DOHH2 (cell line): ENCODE data around the gene STX17.

ENCODE experiments used
- H3F3A ChIP-seq: fragments of 200-600 bp; sonication (generic), shearing (Covaris generic); 2 replicates; pipeline ENCODE4 v1.6.0; 2016; ENCODE audit warnings: antibody characterized with exemption, mild to moderate bottlenecking; ENCODE audit not compliant: control insufficient read depth, insufficient read depth
- H3K27ac ChIP-seq: fragments of 200-600 bp; sonication (generic); 2 replicates; pipeline ENCODE4 v1.5.1; 2014; ENCODE audit warnings: low read depth, mild to moderate bottlenecking, low read length, moderate library complexity
- H3K27me3 ChIP-seq: fragments of 200-600 bp; sonication (generic); 2 replicates; pipeline ENCODE4 v1.6.1; 2014; ENCODE audit warnings: mild to moderate bottlenecking, low read length, mixed read lengths; ENCODE audit not compliant: control insufficient read depth
- H3K36me3 ChIP-seq: fragments of 200-600 bp; sonication (generic); 2 replicates; pipeline ENCODE4 v1.6.1; 2014; ENCODE audit warnings: mild to moderate bottlenecking, low read length, moderate library complexity, mixed read lengths; ENCODE audit not compliant: control insufficient read depth
- H3K4me1 ChIP-seq: fragments of 200-600 bp; sonication (generic); 2 replicates; pipeline ENCODE4 v1.6.1; 2014; ENCODE audit warnings: mild to moderate bottlenecking, low read length, mixed read lengths; ENCODE audit not compliant: control insufficient read depth
- H3K4me2 ChIP-seq: fragments of 200-600 bp; sonication (generic); 2 replicates; pipeline ENCODE4 v1.6.0; 2014; ENCODE audit warnings: mild to moderate bottlenecking, low read length, moderate library complexity
- H3K4me3 ChIP-seq: fragments of 200-600 bp; sonication (generic); 2 replicates; pipeline ENCODE4 v1.5.1; 2014; ENCODE audit warnings: mild to moderate bottlenecking, low read length, mixed read lengths
- H3K79me2 ChIP-seq: fragments of 200-600 bp; sonication (generic); 2 replicates; pipeline ENCODE4 v1.6.1; 2014; ENCODE audit warnings: mild to moderate bottlenecking, low read length, mixed read lengths; ENCODE audit not compliant: control insufficient read depth
- H3K9me2 ChIP-seq: fragments of 200-600 bp; sonication (generic); replicated peaks from 2 replicates; pipeline ENCODE4 v1.6.1; 2014; ENCODE audit warnings: mild to moderate bottlenecking, low read length, mixed read lengths; ENCODE audit not compliant: control insufficient read depth
- H3K9me3 ChIP-seq: fragments of 200-600 bp; sonication (generic); 2 replicates; pipeline ENCODE4 v1.6.1; 2014; ENCODE audit warnings: antibody characterized with exemption, low read length, mixed read lengths; ENCODE audit not compliant: control insufficient read depth, insufficient read depth
- H4K20me1 ChIP-seq: fragments of 200-600 bp; sonication (generic); 2 replicates; pipeline ENCODE4 v1.6.0; 2014; ENCODE audit warnings: low read depth, mild to moderate bottlenecking, antibody characterized with exemption, low read length, moderate library complexity; ENCODE audit not compliant: control insufficient read depth, insufficient read depth
- EZH2phosphoT487 ChIP-seq: fragments of 200-600 bp; sonication (generic); IDR thresholded peaks from 2 replicates; pipeline ENCODE4 v1.6.1; 2017; ENCODE audit warnings: borderline replicate concordance, mild to moderate bottlenecking, antibody characterized with exemption, low read length, moderate library complexity, mixed read lengths
- TF ChIP-seq, protein P1 (sequence below): fragments of 200-600 bp; sonication (generic); IDR thresholded peaks from one replicate; pipeline ENCODE4 v1.5.1; 2014; ENCODE audit warnings: antibody characterized with exemption, mild to moderate bottlenecking, low read depth, low read length; ENCODE audit not compliant: poor library complexity, severe bottlenecking

STX17 gene

GRCh38 chr9:99860266-99860665, 46.2 kb upstream of the STX17 start:
- Histone ChIP-seq H3K27ac (no peak overlapping the region), H3K4me2 (no peak overlapping the region), H3K4me1 (no peaks in the 10 kb centered on the region), H4K20me1 (no peaks in the 10 kb centered on the region), H3K4me3 (no peak overlapping the region), H3K36me3 (no peaks in the 10 kb centered on the region), H3F3A (no peaks in the 10 kb centered on the region), H3K9me3 (no peaks in the 10 kb centered on the region), H3K27me3 (no peaks in the 10 kb centered on the region; the same call in 1 of the 2 replicates), H3K79me2 (no peaks in the 10 kb centered on the region), H3K9me2 (no peaks in the 10 kb centered on the region)
- TF ChIP-seq, protein P1, sequence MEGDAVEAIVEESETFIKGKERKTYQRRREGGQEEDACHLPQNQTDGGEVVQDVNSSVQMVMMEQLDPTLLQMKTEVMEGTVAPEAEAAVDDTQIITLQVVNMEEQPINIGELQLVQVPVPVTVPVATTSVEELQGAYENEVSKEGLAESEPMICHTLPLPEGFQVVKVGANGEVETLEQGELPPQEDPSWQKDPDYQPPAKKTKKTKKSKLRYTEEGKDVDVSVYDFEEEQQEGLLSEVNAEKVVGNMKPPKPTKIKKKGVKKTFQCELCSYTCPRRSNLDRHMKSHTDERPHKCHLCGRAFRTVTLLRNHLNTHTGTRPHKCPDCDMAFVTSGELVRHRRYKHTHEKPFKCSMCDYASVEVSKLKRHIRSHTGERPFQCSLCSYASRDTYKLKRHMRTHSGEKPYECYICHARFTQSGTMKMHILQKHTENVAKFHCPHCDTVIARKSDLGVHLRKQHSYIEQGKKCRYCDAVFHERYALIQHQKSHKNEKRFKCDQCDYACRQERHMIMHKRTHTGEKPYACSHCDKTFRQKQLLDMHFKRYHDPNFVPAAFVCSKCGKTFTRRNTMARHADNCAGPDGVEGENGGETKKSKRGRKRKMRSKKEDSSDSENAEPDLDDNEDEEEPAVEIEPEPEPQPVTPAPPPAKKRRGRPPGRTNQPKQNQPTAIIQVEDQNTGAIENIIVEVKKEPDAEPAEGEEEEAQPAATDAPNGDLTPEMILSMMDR: no peak
- TF ChIP-seq EZH2phosphoT487: no peak

DNA sequence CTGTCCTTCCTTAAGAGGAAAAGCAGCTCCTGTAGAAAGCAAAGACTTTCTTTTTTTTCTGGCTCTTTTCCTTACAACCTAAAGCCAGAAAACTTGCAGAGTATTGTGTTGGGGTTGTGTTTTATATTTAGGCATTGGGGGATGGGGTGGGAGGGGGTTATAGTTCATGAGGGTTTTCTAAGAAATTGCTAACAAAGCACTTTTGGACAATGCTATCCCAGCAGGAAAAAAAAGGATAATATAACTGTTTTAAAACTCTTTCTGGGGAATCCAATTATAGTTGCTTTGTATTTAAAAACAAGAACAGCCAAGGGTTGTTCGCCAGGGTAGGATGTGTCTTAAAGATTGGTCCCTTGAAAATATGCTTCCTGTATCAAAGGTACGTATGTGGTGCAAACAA, 42.5 kb upstream of the STX17 start:
- Histone ChIP-seq H3K27ac (no peak overlapping the region), H3K9me3 (no peaks in the 10 kb centered on the region), H3K36me3 (no peaks in the 10 kb centered on the region)

DNA sequence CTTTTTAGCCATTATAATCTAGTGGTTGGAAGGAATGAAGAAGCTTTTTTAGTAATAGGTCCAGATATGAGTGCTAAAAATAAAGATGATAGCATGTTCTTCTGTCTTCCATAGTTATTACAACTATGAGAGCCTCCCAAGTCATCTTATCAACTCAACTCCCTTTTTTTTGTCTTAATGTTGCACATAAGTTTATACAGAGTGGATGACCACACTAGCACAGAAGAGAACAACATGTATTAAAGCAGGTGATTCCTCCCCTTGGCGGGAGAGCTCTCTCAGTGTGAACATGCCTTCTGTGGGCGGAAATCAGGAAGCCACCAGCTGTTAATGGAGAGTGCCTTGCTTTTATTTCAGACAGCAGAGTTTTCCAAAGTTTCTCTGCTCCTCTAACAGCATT, 40.1 kb upstream of the STX17 start:
- Histone ChIP-seq H3K27ac (no peak overlapping the region), H3K4me1 (no peaks in the 10 kb centered on the region), H3K9me3 (no peaks in the 10 kb centered on the region), H4K20me1 (no peaks in the 10 kb centered on the region), H3F3A (no peaks in the 10 kb centered on the region), H3K9me2 (no peaks in the 10 kb centered on the region), H3K79me2 (no peaks in the 10 kb centered on the region), H3K36me3 (no peaks in the 10 kb centered on the region), H3K4me3 (no peak overlapping the region), H3K4me2 (no peak overlapping the region), H3K27me3 (no peaks in the 10 kb centered on the region)
- no peak for TF ChIP-seq EZH2phosphoT487
- TF ChIP-seq, protein P1: no peak

More for the DNA sequence above, 42.5 kb upstream of the STX17 start:
- Histone ChIP-seq H3K4me3 (no peak overlapping the region), H3K27me3 (no peaks in the 10 kb centered on the region; the same call in 1 of the 2 replicates), H3K4me1 (no peaks in the 10 kb centered on the region), H4K20me1 (no peaks in the 10 kb centered on the region), H3F3A (no peaks in the 10 kb centered on the region), H3K79me2 (no peaks in the 10 kb centered on the region), H3K9me2 (no peaks in the 10 kb centered on the region), H3K4me2 (no peak overlapping the region)
- TF ChIP-seq, protein P1: no peak

- Histone ChIP-seq H3K4me2 (no peak overlapping the region), H3K79me2 (no peaks in the 10 kb centered on the region), H3K4me3 (no peak overlapping the region), H3K4me1 (no peaks in the 10 kb centered on the region), H3K9me2 (no peaks in the 10 kb centered on the region), H3K9me3 (no peaks in the 10 kb centered on the region), H3K27ac (no peak overlapping the region), H3K36me3 (no peaks in the 10 kb centered on the region), H4K20me1 (no peaks in the 10 kb centered on the region), H3F3A (no peaks in the 10 kb centered on the region), H3K27me3 (no peaks in the 10 kb centered on the region)
- TF ChIP-seq, protein P1: no peak
- TF ChIP-seq EZH2phosphoT487: no peak
Observed at GRCh38 chr9:99867536-99867935, 38.9 kb upstream of the STX17 start.
